ENCODE data around the gene NOL9.

Gene NOL9

DNA sequence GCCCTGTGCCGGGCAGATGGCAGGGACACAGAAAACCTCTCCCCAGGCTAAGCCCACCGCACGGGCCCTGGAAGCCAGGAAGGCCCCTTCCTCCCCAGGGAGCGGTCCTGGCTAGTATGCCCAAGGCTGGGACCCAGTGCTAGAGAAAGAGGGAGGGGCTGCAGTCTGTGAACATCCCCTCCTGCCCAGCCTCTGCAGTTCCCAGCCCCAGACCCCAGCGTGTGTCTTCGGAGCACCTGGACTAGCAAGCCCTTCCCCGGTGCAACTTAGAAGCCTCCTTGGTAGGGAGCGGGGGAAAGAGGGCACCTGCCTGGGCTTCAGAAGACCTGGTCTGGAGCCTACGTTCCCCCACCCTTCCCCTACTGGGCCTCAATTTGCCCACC is 64.9 kb downstream of the NOL9 start:
- no peak for DNase-seq (ENCODE audit: low read depth, low spot score)

DNA sequence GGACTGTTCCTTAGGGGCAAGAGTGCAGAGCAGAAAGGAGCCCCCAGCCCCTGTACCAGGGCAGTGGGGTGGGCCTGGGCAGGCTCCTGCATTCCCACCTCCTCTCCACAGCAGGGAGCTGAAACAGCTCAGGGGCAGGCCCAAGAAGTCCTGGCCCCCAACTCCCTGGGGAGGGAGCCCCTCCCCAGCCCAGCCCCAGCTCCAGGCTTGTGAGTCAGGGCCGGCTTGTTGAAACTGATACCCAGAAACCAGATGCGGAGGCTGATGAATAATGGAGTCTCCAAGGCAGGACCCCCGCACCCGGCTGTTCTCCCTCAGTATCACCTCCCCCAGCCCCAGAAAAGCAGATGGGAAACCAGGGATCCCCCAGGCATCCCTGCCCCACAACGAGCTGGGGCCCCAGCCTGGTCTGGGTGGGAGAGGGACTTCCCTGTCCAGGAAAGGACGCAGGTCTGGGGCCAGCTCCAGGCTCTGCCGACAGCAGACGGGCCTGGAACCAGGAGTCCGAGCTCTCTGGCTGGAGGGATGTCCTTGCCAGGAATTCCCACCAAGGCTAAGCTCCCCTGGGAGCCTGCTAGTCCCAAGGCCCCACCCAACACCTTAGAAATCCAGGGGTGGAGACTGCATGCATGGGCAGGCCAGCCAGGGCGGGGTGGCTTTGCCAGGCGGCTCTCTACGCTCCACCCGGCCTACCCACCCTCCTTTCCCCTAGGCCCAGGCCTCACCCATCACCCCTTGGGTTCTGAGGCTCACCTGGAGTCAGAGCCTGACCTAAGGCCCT is 65.5 kb downstream of the NOL9 start:
- no peak for DNase-seq (ENCODE audit: low read depth, low spot score)

DNA sequence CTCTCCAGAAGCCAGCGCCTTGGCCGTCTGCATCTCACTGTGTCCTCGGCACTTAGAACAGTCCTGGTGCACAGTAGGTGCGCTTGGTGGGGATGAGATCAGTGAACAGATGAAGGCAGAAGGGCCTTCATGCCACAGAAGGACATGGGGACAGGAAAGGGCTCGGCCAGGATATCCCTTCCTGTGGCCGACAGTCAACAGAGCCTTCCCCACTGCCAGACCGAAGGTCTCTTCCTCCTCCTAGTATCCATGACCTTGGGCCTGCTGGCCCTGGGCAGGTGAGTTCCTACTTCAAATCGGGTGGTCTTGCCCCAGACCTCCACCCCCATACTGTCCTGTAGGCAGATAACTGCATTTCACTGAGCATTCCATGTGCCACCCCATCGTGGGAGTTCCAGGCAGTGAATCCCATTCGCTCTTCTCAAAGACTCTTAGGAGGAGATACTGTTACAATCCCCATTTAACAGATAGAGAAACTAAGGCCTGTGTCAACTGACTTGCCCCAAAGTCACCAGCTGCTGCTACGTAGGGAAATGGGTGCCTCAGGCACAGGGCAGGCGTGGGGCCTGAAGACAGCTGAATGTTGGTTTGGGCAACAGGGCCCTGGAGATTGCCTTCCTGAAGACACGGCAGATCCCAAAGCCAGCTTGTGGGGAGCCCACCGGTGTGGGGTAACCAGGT is 66.4 kb downstream of the NOL9 start:
- DNase-seq (ENCODE audit: low read depth, low spot score), result no peak

DNA sequence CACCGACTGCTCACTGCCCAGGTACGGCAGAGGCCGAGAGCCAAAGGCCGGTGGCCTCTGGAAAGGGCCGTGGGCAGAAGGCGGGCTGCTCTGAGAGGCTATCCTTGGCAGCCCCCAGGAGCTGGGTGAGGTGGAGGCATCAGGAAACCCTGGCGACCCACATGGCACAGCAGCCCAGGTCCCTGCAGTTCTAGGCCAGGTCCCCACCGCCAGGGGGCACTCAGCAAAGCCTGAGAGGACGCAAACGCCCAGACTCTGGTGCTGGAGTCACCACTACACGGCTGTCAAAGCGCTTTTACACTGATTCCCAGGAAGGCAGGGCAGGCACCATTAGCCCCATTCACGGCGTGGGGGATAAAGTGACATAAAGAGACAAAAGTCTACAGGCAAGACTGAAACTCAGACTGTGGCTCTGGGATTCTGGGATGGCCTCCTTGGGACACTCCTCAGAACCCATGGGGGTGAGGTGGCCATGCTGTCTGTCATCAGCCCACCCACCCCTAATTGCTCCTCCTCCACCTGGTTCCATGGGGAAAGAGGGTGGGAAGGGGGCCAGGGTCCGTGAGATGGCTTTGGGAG is 67.8 kb downstream of the NOL9 start:
- DNase-seq (ENCODE audit: low read depth, low spot score), result peak; percentile 78

DNA sequence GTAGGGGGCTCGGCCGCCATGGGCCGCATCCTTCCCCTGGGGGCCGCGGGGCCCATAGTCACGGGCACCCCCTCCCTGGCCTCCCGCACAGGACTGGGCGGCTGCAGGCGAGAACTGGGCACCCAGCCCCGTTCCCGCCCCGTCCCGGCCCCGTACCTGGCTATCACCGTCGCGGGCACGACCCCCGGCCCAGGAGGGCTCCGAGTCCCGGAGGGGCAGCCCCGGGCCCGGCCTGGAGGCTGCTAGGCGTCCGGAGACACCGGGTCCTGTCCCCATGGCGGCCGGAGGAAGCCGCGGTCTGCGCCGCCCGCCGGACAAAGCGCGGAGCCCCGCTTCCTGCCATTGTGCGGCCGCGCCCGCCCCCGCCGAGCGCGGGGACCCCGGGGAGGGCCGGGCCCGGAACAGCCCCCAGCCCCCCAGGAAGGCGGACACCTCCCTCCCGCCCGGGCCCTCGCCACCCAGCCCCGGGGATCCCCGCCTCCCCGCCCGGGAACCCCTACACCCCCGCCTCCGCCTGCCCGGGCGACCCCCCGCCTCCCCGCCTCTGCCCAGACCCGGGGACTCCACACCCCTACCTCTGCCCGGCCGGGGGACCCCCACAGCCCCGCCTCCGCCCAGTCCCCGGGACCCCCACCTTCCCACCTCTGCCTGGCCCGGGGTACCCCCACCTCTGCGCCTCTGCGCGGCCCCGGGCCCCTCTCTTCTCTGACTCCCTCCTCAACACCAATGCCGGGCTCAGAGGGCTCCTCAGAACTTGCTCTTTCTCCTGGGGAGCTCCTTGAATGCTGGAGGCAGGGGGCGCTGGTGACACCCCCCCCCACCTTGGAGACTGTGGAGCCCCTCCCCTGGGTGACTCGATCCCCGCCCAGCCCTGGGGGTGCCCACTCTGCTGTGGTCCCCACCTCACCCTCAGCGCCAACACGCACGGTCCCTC is 68.9 kb downstream of the NOL9 start:
- DNase-seq (ENCODE audit: low read depth, low spot score), result no peak

DNA sequence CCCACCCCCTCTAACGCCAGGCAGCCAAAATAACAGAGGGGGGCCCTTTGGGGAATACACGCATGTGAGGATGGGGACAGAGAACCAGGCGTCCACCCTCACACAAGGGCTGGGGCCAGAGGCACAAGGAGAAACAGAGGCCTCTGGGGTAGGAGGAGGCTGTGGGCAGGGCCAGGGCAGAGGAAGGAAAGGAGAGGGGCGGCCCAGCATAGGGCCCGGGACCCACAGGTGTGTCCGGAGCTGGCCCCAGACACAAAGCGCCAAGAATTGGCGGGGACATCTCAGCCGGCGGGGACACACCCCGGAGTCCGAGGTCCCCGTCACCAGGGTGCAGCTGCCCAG is 69.5 kb downstream of the NOL9 start:
- no peak for DNase-seq (ENCODE audit: low read depth, low spot score)

DNA sequence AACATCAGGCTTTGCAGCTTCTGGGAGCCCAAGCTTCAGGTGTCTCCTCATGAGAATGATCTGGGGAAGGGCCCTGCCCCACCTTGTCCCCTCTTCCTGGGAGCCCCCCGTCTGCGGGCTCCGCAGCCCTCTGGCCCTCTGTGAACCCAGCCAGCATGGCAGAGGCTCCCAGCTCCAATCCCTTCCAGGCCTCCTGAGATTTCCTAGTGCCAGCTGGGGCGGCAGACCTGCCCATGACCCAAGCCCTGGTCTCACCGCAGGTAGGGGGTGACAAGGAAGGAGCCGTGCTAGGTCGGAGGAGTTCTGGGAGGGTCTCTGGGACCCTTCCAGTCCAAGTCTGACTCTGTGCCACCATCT is 70.6 kb downstream of the NOL9 start:
- DNase-seq (ENCODE audit: low read depth, low spot score), result no peak

DNA sequence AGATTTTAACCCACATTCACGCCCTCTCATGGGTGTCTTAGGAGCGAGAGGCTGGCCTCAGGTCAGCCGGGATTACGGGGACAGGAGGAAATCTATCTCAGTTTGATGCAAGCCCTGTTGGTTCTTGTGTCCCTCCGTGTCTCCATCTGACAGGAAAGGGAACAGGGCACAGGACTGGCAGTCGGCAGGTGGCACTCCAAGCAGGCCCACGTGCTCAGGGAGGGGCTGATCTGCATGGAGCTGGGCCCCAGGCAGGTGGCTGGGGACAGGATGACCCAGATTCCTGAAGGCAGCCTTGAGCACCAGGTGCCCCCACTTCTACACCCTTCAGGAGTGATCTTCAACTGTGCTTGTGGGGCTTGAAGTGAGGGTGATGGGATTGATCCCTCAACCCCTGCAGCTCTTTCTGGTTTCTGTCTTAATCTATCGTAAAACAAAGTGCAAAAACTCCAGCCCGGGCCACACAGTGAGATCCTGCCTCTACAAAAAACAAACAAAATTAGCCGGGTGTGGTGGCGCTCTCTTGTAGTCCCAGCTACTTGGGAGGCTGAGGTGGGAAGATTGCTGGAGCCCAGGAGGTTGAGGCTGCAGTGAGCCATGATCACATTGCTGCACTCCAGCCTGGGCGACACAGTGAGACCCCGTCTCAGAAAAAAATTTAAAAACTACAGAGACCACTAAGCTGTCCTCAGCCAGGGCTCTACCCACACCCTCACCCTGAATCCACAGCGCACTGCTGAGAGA is 71.1 kb downstream of the NOL9 start:
- no peak for DNase-seq (ENCODE audit: low read depth, low spot score)

DNA sequence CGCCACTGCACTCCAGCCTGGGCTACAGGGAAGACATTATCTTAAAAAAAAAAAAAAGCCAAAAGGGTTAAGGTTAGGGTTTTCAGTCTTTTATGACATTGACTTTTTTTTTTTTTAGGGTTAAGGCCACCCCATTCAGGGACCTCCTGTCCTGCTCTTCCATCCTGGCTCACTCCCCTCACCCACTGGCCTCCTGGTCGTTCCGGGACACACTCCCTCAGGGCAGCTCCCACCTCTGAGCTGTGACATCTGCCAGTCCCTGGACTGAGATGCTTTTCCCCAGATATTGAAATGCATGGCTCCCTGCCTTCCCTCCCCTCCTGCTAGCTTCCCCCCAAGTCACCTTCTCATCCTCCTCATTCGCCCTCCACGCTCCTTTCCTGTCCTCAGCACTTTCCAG is 72.5 kb downstream of the NOL9 start:
- DNase-seq (ENCODE audit: low read depth, low spot score), result no peak

DNA sequence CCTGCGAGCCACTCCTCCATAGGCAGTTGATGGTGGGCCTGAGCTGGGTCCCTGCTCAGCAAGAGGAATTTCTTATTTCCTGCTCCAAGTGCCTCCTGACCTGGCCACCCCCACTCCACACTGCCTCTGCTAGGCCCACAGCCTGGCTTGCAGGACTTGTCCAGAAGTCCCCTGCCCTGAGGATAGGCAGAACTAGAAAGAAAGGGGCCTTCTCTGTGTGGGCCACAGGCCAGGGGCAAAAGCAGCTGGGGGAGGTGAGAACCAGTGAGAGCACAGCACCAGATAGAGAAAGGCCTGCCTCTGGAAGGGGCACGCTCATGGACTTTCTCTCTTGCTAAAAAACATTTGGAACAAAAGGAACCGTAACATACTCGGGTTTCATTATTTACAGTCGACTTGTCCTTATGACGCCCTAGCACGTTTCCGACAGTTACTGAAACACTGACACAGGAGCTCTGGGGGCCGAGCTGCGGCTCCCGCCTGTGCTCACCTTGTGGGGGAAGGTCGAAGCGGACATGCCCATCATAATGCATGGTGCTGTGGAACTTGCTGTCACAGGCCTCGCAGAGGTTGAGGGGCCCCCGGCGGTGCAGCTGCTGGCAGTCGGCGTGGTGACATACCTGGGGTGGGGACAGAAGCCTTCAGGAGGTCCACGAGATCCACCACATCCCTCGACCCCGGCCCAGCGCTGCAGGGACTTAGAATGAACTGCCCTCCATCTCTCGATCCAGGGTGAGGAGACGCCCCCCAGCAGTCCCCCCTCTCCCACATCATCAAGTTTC is 77.1 kb downstream of the NOL9 start:
- no peak for DNase-seq (ENCODE audit: low read depth, low spot score)

DNA sequence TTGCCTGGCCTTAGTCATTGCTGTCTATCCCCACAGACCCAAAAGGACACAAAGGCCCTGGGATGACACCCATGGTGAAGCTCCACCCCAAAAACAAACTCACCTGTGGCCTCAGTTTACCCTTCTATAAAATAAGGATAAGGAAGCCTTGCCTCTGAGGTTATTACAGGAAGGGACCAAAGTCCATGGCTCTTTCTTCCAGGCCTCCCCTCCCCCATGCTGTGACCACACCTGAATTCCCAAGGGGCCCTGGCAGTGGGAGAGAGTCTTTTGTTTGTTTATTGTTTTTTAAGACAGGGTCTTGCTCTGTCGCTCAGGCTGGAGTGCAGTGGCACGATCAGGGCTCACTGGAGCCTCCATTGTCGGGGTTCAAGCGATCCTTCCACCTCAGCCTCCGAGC is 77.8 kb downstream of the NOL9 start:
- no peak for DNase-seq (ENCODE audit: low read depth, low spot score)

DNA sequence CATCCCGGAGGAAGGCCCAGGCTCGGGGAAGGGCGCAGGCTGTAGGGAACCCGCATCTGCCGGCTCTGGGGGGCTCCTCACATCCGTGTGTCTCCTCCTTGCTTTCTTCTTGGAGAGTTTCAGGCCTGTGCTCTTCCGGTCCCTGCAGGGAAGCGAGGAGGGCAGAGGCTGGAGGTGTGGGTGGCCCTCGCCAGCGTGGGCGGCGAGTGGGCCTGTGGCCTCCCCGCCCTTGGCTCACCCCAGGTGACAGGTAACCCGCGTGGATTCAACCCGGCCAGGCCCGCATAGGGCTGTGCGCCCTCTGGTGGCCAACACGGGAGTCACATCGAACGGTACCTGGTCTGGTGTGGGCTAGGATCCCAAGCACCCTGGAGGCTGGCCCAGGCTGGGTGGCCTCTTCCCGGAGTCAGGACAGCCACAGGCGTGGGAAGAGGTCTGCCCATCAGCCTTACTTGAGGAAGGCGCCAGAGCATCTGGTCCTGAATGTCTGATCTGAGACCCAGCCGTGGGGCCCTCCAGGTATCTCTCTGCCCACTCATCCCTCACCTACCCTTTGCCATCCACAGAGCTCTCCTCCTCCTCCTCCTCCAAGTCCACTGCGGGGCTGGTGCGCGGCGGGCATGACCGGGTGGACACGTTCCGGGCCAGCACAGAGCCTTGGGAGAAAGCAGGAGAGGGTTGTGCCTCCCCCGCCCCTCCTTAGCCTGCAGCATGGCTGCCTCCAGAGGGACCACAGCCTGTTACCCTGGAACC is 78.8 kb downstream of the NOL9 start:
- no peak for DNase-seq (ENCODE audit: low read depth, low spot score)

DNA sequence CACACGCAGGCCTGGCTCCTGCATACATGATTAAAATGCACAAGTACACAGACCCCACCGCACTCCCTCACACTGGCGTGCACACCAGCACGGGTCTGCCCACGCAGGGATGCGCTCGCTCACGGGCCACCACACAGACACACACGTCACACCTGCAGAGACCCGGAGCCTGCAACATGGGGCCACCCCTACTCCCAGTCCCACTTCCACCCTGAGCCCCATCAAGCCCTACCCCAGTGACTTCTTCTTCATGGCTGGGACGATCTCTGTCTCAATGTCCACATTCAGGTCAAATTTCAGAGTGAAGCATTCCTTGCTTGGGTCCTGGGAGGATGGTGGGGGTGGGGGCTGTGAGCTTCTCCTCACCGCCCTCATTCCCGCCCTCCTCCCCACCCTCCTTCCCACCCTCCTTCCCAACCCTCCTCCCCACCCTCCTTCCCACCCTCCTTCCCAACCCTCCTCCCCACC is 79.5 kb downstream of the NOL9 start:
- no peak for DNase-seq (ENCODE audit: low read depth, low spot score)

DNA sequence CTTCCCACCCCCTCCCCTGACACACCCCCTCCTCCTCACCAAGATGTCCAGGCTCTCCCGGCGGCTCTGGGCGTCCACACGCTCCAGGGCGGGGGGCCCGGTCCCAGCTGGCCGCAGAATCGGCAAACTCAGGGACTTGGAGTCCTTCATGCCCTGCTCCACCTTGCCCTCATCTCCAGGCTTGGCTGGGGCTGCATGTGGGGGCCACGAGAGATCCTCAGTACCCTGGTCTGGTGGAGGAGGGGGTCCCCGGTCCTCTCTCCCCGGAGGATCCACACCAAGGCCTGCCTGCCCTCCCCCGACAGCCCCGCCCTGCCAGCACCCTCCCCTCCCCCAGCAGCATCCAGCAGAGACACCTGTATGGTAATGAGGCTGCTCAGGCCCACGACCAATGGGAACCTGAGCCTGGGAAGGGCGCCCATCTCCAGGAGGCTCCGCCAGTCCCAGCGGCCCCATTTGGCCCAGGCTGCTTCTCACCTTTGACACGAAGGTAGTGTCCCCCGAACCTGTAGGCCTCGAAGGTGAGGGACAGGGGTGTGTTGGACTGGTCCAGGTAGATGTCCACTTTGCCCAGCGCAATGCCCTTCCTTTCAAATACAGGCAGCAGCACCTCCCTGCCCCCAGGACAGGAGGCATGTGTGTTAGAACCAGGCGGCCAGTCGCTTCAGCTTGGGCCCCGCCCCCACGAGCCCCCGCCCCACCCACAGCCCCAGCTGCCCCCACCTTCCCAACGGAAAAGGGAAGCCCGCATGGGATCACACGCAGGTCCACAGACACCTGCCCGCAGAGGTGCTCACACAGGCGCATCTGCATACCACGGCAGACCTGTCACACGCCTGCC is 80.1 kb downstream of the NOL9 start:
- DNase-seq (ENCODE audit: low read depth, low spot score), result no peak

DNA sequence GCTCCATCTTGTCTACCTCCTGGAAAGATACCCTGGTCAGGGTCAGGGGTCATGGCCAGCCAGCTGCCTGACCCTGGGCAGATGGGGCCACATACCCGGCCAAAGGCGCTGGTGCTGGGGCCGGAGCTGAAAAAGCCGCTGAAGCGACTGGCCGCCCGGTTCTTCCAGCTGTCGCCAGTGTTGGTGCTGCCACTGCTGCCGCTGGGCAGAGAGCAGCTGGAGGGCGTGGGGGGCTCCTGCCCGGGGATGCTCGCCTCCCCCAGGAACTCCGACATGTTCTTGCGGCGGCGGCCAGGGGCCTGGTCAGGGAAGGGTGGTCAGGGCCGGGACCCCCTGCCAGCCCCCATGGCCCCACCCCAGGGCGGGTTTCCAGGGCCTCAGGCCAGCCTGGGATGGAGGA is 81.2 kb downstream of the NOL9 start:
- DNase-seq (ENCODE audit: low read depth, low spot score), result no peak

DNA sequence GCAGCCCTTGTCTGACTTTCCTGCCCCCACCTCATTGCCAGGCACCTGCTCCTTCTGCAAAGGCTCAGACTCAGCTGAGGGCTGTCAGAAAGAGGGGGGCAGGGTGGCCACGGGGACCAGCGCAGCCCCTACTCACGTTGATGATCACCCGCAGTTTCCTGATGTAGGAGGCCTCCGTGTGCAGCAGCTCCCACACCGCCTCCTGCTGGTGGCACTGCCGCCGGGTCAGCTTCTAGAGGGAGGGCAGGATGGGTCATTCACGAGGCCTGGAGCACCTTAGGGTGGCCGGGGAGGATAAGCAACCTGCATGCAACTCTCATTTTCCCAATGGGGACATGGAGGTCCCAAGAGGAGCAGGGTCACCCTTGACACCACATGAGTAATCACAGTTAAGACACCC is 81.9 kb downstream of the NOL9 start:
- DNase-seq (ENCODE audit: low read depth, low spot score), result no peak

DNA sequence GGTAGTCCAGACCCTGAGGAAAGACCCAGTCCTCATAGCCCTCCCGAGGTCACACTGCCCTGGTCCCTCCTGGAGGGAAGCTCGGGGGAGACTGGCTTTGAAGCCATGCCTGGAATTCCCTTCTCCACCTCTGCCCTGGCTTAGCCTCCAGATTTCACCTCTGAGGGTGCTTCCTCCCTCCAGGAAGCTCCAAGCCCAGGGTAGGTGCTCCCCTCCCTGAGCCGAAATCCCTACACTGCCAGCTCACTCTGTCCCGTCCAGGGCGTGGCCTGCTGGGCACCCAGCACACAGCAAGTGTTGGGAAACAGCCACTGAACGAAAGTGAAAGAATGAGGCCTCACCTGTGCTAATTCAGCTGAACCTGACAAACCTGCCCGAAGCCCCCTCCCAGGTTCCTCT is 82.3 kb downstream of the NOL9 start:
- DNase-seq (ENCODE audit: low read depth, low spot score), result no peak

All from iPS DF 19.7 (cell line).